Femur (tissue), 1 donor: ENCODE results near the gene PJVK.
"Not testable (repeated sequence)": the region's sequence is repeated elsewhere in the genome, so short reads cannot be mapped to it uniquely, and the experiment has no call there.

Experiments used
- DNase-seq: peaks from one replicate; pipeline ENCODE4 v3.0.0-alpha.2; 2017

PJVK gene

DNA sequence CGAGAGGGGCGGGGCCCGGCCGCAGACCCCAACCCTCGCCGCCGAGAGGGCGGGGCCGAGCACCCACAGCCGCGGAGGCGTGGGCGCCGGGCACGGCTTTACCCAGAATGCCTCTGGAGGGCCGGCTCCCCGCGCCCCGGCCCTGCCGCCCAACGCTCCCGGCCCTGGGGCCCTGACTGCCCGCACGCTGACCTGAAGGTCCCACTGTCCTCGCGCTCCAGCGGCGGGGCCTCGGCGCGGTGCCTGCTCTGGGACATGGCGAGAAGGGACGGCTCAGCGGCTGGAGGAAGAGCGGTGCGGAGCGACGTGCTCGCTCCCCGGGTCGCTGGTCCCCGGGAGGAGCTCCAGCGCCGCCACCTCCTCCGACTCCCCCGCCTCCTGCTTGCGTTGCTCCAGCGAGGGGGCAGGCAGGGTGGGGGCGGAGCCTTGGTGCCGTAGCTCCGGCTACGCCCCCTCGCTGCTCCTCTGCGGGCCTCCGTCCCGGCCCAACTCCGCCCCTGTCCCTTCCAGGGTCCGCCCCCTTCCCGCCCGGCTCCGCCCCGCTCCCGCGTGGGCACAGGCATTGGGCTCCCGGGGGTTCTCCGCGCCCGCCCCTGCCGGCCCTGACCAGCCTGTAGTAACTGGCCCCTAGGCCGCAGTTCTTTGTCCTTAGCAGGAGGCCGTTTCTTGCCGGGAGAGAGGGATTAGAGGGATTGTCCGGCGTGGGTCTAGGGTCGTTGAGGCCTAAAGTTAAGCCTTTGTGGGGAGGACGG, at the start of gene PJVK, which contains the start of gene PRKRA:
Gene PJVK (plus strand): TSS at position 605 of the 752 bp plus-strand sequence. CDS start 2,032 bp downstream, outside the sequence.
Gene PRKRA (minus strand): TSS at position 402 of the 752 bp plus-strand sequence. CDS start 145 bp downstream, at position 257.
- DNase-seq = peak; percentile 99

- DNase-seq = no peak
Measured at GRCh38 chr2:178401994-178402437, 49.2 kb upstream of the PJVK start.

GRCh38 chr2:178403671-178404306, 47.4 kb upstream of the PJVK start:
- no peak for DNase-seq

GRCh38 chr2:178404368-178404767, 46.8 kb upstream of the PJVK start:
- peak; percentile 71 for DNase-seq

DNA sequence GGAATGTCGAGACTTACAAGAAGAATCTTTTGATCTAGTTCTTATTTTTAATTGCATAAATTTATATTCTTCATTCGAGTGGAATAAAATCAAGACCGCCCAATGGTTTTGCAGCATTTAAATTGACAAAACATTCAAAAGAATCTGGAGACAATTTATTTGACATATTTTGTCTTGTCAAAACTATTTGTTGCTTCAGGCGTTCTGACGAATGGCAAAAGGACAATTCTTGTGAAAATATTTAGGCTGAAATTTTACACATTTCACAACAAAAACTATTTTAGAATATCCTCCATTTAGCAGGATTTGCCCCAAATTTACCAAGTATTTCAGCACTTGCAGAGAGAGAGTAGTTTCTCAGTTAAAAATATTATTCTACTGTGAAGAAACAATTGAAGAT, 41.9 kb upstream of the PJVK start:
- no peak for DNase-seq

DNA sequence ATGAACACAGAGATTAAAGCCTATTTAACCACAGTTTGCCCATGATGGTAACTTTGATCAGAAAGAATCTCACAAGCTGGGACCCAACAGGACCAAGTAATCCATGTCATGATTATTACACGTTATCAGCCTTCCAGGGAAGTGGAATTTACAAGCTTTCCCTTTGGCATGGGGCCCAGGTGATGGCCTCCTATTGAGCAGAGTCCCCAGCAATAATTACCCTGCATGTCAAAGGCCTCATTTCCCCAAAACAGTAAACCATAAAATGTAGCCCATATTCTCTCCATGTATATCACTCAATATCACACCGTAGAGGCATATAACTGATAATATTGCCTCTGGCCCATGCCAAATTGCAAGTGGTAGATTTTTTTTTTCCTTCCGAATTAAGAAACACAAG, 39.1 kb upstream of the PJVK start:
- DNase-seq = no peak

GRCh38 chr2:178412453-178412852, 38.7 kb upstream of the PJVK start:
- DNase-seq = not testable (repeated sequence)

DNA sequence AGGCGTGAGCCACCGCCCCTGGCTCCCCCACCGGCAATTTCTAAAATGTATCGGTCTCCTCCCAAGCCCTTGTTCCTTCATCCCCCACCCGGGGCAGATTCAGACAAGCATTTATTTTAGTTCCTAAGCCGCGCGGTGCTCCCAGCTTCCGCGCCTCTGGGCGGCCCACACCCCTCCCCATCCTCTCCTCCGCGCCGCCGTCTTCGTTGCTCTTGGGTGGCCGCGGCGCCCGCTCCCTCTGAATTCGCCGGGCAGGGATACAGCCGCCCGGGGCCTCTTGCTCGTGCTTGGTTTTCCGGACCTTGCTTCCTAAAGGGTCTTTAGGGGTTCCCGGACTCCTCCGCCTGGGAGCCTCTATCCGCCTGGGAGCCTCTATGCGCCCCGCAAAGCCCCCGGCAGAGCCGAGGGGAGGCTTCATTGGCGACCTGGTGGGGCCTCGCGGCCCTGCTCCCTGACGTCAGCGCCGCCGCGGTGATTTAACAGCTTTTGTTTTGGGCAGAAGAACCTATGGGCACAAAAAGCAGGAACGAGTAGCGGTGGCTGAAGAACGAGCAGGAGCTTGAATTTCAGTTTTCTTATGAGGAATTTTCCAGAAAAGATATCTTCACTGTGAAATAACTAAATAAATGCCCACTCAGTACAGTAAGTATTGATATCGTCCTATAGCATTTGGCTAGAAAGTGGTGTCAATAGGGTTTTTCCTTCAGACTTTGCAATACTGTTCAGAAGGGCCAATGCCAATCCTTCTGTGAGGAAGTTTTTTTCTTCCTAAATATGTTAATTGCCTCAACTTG, 37.5 kb upstream of the PJVK start:
- DNase-seq = peak; percentile 87

- peak; percentile 94 for DNase-seq
Measured at GRCh38 chr2:178414266-178415247, 36.6 kb upstream of the PJVK start.

DNA sequence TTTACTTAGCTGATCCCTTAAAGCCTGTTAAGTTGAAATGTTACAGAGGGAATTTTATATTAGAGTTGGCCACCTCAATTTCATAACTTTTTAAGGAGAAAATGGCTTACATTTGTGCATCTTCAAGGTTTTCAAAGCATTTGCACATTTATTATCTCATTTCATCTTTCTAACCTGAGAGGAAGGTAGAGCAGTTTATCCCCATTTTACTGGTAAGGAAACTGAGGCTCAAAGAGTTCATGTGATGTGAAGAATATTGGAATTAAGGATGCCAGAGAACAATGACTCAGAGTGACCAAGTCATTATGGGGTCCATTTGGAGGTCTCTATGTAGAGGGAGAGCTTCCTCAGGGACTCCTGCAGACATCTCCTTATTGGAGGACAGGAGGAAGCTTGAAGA, 35.2 kb upstream of the PJVK start:
- DNase-seq = no peak

GRCh38 chr2:178417916-178418315, 33.3 kb upstream of the PJVK start:
- DNase-seq = no peak

DNA sequence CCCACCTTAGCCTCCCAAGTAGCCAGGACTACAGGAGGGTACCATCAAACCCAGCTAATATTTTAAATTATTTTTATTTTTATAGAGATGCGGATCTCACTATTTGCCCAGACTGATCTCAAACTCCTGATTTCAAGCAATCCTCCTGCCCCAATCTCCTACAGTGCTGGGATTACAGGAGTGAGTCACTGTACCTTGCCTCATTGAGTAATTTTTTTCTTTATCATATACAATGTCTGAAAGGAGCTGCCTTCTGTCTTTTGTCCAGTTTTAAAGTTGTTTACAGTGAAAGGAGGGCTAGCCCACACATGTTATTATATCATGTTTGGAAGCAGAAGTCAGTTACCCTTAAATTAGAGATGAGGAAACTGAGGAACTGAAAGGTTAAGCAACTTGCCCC, 32.8 kb upstream of the PJVK start:
- no peak for DNase-seq

GRCh38 chr2:178419123-178419522, 32.1 kb upstream of the PJVK start:
- DNase-seq = no peak

DNA sequence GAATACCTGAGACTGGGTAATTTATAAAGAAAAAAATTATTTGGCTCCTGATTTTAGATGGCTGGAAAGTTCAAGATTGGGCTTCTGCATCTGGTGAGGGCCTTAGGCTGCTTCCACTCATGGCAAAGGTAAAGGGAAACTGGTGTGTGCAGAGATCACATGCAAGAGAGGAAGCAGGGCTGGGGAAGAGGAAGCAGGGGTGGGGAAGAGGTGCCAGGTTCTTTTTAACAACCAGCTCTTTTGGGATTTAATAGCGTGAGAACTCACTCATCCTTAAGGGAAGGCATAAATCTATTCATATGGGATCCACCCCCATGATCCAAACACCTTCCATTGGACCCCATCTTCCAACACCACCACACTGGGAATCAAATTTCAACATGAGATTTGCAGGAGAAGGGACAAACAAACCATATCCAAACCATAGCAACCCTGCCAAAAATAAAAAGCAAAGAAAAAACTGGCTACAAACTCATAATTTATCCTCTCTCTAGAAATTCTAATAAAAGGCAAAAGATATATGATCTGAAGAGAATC, 30.6 kb upstream of the PJVK start:
- DNase-seq = no peak

DNA sequence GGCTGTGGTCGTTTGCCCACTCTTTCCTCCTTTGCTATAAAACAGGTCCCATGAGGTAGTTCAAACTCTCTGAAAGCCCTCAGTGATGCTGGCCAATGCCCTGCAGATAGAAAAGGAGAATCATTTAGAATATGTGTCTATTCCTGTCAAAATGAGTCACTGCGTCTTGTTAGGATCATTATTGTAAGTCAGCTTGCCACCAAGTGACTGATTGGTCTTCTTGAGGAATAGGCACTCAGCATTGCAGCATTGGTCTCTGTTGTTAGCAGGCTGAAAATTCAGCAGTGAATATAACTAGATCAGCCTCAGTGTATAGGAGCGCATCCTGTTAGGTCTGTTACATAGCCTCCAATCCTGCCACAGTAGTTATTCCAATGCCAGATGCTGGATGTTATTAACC, 29.1 kb upstream of the PJVK start:
- DNase-seq = no peak

GRCh38 chr2:178423746-178424145, 27.4 kb upstream of the PJVK start:
- not testable (repeated sequence) for DNase-seq

DNA sequence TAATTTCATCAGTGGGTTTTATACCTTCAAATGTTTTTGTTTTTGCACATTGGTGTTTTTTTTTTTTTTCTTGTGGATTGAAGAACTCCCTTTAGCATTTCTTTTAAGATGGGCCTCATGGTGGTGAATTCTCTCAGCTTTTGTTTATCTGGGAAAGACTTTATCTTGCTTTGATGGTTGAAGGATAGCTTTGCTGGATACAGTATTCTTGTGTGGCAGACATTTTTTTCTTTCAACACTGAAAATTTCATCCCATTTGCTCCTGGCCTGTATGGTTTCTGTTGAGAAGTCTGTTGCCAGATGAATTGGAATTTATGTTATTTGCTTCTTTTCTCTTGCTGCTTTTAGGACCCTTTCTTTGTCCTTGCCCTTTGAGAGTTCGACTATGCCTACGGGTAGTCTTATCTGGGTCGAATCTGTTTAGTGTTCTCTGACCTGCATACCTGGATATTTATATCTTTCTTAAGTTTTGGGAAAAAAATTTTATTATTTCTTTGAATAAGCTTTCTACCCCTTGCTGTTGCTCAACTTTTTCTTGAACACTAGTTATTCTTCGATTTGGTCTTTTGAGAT, 25.8 kb upstream of the PJVK start:
- DNase-seq = no peak

DNA sequence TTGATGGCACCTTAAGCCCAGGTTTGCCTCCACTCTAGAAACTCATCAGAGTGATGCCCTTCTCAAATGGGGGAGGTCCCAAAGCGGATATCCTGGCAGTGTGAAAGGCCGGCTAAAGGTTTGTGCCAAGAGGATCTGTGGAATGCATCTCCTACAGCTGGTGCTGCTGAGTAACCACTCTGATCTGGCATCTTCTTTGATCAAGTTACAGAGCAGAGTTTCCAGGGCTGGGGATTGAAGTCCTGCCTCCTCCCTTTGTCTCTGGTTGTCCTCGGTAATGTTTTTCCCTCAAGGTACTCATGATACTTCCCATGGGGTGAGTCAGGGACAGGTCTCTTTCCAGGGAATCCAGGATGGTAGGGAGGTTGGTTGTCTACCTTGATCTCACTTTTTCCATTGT, 24.8 kb upstream of the PJVK start:
- no peak for DNase-seq

DNA sequence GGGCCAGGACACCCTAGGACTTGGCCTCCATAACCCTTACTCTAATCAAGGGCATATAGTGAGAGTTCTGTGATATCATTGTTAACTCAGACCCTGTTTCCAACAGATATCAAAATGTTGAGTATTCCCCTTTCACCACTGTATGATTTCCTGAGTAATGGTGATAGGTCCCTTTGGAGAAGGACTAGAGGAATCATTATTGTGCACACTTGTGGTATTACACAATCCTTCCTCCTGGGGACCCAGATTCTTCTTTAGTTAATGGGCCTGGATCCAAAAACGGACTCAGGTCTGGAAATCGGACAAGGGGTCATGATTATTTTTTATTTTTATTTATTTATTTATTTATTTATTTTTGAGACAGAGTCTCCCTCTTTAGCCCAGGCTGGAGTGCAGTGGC, 23.7 kb upstream of the PJVK start:
- no peak for DNase-seq

DNA sequence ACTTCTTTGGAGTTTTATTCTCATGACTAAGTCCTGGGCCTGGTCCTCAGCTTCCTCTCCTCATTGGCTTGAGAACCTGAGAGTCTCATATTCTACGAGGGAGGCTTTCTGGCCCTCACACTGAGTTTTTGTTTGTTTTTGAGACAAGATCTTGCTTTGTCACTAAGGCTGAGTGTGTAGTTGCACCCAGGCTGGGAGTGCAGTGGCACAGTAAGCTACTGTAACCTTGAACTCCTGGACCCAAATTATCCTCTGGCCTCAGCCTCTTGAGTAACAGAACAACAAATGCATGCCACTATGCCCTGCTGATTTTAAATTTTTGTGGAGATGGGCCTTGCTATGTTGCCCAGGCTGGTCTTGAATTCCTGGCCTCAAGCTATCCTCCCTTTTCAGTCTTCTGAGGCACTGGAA, 22.8 kb upstream of the PJVK start:
- DNase-seq = no peak

GRCh38 chr2:178429336-178429735, 21.8 kb upstream of the PJVK start:
- DNase-seq = no peak

GRCh38 chr2:178436662-178437061, 14.5 kb upstream of the PJVK start:
- DNase-seq = no peak
